Measurements from ENCODE around the gene VIT. TPM values are rescaled to one million over a fixed set of nuclear protein-coding genes. Genes with fewer than 3 reads are reported as not detected.

The VIT gene
- total RNA-seq, 1 donor, result under 0.01 TPM

DNA sequence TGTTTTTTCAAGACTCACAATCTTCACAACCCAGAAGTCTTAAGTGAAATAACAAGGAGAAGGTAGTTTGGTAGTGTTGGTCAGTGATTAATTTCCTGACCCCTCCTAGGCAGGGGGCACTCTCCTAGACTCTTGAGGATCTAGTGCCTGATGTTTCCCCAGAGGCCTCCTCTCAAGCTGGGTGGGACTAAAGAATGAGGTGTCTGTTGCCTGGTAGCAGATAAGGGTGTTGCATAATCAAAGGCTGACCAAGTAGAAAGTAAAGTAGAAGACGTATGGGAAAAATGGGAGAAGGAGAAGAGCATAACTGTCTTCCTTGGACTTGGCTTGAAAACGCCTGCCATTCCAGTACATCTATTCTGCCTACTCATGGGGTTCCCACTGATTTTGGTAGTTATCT lies 37.8 kb downstream of the VIT start:
- peak; percentile 36 for DNase-seq (ENCODE audit: low read depth)
- TF ChIP-seq, protein P1, sequence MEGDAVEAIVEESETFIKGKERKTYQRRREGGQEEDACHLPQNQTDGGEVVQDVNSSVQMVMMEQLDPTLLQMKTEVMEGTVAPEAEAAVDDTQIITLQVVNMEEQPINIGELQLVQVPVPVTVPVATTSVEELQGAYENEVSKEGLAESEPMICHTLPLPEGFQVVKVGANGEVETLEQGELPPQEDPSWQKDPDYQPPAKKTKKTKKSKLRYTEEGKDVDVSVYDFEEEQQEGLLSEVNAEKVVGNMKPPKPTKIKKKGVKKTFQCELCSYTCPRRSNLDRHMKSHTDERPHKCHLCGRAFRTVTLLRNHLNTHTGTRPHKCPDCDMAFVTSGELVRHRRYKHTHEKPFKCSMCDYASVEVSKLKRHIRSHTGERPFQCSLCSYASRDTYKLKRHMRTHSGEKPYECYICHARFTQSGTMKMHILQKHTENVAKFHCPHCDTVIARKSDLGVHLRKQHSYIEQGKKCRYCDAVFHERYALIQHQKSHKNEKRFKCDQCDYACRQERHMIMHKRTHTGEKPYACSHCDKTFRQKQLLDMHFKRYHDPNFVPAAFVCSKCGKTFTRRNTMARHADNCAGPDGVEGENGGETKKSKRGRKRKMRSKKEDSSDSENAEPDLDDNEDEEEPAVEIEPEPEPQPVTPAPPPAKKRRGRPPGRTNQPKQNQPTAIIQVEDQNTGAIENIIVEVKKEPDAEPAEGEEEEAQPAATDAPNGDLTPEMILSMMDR (IDR thresholded peaks at IDR 0.05; ENCODE audit: insufficient read depth, low read depth, low read length), result no peak
- no peak overlapping the region for H3K4me3 ChIP-seq (ENCODE audit: low read depth, low read length)

DNA sequence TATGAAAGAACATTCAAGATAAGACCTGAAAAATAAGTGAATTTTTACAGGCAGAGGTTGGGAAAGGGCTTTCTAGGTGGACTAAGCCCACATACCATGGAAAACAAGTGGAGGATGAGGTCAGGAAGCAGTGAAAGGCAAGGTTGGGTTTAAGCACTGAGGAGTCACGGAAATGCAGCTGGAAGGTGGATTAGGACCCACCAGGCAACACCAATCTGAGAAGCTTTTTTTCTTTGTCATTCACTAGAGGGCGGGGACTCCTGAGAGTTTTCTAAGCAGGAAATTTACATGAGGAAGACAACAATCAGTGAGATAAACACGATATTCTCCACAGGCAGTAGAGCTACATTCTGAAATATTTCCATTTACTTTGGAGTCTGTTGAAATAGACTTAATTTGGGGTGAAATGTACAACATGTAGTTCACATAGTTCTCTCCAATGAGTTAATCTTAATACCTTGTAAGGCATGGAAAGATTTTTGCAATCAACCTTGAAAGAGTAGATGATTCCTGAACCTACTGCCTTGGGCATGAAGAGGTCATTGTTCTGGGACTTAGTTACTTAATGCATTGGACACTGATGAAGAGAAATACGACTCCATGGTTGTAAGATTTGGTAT lies 40.7 kb downstream of the VIT start:
- DNase-seq (ENCODE audit: low read depth), result no peak
- H3K4me3 ChIP-seq (ENCODE audit: low read depth, low read length), result no peak overlapping the region
- TF ChIP-seq, protein P1 (IDR thresholded peaks at IDR 0.05; ENCODE audit: insufficient read depth, low read depth, low read length), result no peak

DNA sequence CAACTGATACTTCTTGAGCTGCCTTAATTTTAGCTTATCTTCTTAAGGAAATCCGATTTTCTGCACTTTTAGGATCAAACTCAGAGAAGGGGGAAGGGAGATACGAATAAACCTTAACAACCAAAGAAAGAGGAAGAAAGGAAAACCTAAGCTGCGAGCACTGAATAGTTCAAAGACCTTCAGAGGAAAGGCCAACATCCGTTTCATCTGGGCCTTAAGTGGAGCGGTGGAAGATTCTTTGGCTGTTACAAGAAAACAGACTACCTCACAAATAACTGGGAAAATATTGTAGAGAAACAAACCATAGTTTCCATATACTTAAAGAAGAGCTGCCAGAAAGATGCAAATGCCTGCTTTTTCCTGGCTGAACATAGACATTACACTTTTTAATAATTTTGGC lies 43.6 kb downstream of the VIT start:
- H3K4me3 ChIP-seq (ENCODE audit: low read depth, low read length), result no peak overlapping the region
- DNase-seq (ENCODE audit: low read depth), result no peak
- TF ChIP-seq, protein P1 (IDR thresholded peaks at IDR 0.05; ENCODE audit: insufficient read depth, low read depth, low read length), result no peak

DNA sequence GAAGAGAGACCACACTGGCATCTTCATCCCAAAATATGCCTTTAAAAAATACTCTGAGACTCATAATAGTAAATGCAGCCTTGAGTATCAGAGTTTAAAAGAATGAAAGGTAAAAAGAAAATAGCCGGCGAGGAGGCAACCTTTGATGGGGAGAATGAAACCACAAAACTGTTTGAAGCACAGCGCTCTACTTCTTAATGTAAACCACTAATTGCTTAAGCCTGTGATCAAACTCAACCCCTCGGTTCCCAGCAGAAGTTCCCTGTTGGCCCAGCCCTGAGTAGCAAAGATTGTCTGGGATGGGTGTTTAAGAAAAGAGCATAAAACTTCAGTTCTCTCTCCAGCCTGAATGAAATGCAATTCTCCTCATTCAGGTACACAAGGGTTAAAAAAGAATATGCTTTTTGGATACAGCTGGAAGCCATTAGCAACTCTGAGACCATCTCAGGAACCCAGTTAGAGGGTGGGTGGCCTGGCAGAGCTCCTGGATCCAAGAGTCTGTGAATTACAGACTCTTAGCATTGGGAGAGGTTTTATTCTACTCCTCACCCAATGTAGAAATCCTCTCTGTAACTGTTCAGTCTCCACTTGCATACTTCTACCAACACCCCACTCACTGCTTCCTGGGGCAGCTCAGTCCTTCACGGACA lies 44.8 kb downstream of the VIT start:
- TF ChIP-seq, protein P1 (IDR thresholded peaks at IDR 0.05; ENCODE audit: insufficient read depth, low read depth, low read length), result no peak
- no peak for DNase-seq (ENCODE audit: low read depth)
- H3K4me3 ChIP-seq (ENCODE audit: low read depth, low read length), result no peak overlapping the region

DNA sequence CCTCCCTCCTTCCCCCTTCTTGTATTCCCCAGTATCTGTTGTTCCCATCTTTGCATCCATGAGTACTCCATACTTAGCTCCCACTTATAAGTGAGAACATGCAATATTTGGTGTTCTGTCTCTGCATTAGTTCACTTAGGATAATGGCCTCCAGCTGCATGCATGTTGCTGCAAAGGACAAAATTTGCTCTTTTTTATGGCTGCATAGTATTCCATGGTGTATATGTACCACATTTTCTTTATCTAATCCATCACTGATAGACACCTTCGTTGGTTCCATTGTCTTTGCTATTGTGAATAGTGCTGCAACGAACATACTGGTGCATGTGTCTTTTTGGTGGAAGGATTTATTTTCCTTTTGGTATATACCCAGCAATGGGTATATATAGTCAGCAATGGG lies 47.4 kb downstream of the VIT start:
- no peak for DNase-seq (ENCODE audit: low read depth)
- TF ChIP-seq, protein P1 (IDR thresholded peaks at IDR 0.05; ENCODE audit: insufficient read depth, low read depth, low read length), result no peak
- no peak overlapping the region for H3K4me3 ChIP-seq (ENCODE audit: low read depth, low read length)

DNA sequence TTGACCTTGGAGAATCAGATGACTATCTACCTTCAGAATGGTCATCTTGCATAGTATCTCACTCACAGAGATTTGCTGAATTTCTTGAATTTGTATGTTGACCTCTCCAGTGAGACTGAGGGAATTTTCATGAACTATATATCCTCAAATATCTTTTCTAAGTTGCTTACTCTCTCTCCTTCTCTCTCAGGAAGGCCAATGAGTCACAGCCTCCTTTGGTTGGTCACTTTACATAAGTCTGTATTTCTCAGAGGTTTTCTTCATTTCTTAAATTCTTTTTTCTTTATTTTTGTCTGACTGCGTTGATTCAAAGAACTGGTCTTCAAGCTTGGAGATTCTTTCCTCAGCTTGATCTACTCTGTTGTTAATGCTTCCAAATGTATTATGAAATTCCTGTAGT lies 51.7 kb downstream of the VIT start:
- no peak for DNase-seq (ENCODE audit: low read depth)
- no peak overlapping the region for H3K4me3 ChIP-seq (ENCODE audit: low read depth, low read length)
- TF ChIP-seq, protein P1 (IDR thresholded peaks at IDR 0.05; ENCODE audit: insufficient read depth, low read depth, low read length), result no peak
